Measurements from ENCODE around the gene IKZF2. TPM values are rescaled to one million over a fixed set of nuclear protein-coding genes. Genes with fewer than 3 reads are reported as not detected.

Gene IKZF2
- total RNA-seq, 1 experiment from 2014 or later = 0.44 TPM

DNA sequence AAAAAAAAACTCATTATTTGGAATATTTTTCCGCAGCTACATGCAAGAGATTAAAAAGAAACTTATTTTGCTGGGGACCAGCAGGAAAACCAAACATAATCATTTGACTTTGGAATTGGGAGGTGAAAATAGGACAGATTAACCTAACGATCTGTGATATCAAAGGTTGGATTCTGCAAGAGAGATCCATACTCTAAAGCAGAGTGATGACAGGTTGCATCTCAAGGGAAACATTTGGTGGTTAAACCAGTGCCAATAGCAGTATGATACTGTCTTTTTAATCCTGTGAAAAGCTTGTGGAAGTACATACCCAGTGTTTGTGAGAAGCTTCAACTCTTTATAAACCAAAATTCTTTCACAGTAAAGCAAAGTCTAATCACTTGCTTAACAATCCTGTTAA lies 5.3 kb upstream of the IKZF2 start:
- no peak overlapping the region for H3K27ac ChIP-seq (ENCODE audit: low read length)
- H3K4me3 ChIP-seq (ENCODE audit: low read depth in 2 of 2, low read length in 2 of 2) = no peak overlapping the region
- ATAC-seq (no peak), DNase-seq (ENCODE audit: low read depth, low spot score) (no peak)
- H3K36me3 ChIP-seq (ENCODE audit: control insufficient read depth, insufficient read depth, low read length) = no peaks in the 10 kb centered on the region
- intact Hi-C loops (cut with micrococcal nuclease; ENCODE audit: unreplicated experiment) = loop anchor here (10.0 kb wide), 1 partner anchor 562 kb away; no protein-coding TSS in a partner anchor
- ChIA-PET POLR2A (no interaction called here), CTCF (no interaction called here)
- in situ Hi-C loops (cut with HindIII; ENCODE audit: low pct_unique_long_range_greater_than_20kb, low sequenced_read_pairs) = no loop called here
- TF ChIP-seq, protein P1, sequence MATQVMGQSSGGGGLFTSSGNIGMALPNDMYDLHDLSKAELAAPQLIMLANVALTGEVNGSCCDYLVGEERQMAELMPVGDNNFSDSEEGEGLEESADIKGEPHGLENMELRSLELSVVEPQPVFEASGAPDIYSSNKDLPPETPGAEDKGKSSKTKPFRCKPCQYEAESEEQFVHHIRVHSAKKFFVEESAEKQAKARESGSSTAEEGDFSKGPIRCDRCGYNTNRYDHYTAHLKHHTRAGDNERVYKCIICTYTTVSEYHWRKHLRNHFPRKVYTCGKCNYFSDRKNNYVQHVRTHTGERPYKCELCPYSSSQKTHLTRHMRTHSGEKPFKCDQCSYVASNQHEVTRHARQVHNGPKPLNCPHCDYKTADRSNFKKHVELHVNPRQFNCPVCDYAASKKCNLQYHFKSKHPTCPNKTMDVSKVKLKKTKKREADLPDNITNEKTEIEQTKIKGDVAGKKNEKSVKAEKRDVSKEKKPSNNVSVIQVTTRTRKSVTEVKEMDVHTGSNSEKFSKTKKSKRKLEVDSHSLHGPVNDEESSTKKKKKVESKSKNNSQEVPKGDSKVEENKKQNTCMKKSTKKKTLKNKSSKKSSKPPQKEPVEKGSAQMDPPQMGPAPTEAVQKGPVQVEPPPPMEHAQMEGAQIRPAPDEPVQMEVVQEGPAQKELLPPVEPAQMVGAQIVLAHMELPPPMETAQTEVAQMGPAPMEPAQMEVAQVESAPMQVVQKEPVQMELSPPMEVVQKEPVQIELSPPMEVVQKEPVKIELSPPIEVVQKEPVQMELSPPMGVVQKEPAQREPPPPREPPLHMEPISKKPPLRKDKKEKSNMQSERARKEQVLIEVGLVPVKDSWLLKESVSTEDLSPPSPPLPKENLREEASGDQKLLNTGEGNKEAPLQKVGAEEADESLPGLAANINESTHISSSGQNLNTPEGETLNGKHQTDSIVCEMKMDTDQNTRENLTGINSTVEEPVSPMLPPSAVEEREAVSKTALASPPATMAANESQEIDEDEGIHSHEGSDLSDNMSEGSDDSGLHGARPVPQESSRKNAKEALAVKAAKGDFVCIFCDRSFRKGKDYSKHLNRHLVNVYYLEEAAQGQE (IDR thresholded peaks at IDR 0.05; ENCODE audit: insufficient read depth in 1 of 2, low read depth in 2 of 2, low read length in 1 of 2) = no peak
- TF ChIP-seq POLR2AphosphoS5 (IDR thresholded peaks at IDR 0.05; ENCODE audit: low read depth, low read length) = no peak
- no peak for TF ChIP-seq TCF7L2 (IDR thresholded peaks at IDR 0.05; ENCODE audit: low read depth, low read length)
- TF ChIP-seq, protein P2, sequence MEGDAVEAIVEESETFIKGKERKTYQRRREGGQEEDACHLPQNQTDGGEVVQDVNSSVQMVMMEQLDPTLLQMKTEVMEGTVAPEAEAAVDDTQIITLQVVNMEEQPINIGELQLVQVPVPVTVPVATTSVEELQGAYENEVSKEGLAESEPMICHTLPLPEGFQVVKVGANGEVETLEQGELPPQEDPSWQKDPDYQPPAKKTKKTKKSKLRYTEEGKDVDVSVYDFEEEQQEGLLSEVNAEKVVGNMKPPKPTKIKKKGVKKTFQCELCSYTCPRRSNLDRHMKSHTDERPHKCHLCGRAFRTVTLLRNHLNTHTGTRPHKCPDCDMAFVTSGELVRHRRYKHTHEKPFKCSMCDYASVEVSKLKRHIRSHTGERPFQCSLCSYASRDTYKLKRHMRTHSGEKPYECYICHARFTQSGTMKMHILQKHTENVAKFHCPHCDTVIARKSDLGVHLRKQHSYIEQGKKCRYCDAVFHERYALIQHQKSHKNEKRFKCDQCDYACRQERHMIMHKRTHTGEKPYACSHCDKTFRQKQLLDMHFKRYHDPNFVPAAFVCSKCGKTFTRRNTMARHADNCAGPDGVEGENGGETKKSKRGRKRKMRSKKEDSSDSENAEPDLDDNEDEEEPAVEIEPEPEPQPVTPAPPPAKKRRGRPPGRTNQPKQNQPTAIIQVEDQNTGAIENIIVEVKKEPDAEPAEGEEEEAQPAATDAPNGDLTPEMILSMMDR (IDR thresholded peaks at IDR 0.05) = no peak
- TF ChIP-seq SIN3A (IDR thresholded peaks at IDR 0.05; ENCODE audit: borderline replicate concordance, insufficient read depth, low read depth, low read length) = no peak
- no TSS peak for BruUV-seq (replicated peaks)
- H3K27me3 ChIP-seq (ENCODE audit: control insufficient read depth, insufficient read depth, low read length) = peaks cover 11% of the 10 kb centered on the region
- H3K4me1 ChIP-seq (ENCODE audit: control insufficient read depth, insufficient read depth, low read length) = peaks cover 5% of the 10 kb centered on the region
- H3K9me3 ChIP-seq (ENCODE audit: control insufficient read depth, insufficient read depth, low read depth, low read length) = no peaks in the 10 kb centered on the region

DNA sequence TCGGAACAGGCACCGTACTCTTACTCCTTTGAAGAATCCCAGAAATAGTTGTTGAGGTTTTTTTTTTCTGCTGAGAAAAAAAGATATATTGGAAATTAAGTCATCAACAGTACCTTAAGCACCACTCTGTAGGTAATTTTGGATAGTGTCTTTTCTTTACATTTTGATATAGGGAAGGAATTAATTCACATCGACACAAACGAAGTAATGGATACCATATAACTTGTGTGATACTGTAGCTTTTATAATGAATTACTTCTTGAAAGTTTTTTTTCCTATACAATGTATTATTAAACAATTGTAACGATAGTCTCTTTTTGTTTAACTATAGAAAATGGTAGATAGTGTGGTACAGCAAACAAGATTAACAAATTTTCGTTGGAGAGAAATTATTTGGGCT lies 1.5 kb upstream of the IKZF2 start:
- DNase-seq (ENCODE audit: low read depth, low spot score) (no peak), ATAC-seq (no peak)
- Histone ChIP-seq H3K4me3 (ENCODE audit: low read depth in 2 of 2, low read length in 2 of 2) (peak overlapping the region in 1 of 2 experiments; percentile 66; a peak in 1 of 4 replicates), H3K27me3 (ENCODE audit: control insufficient read depth, insufficient read depth, low read length) (peaks cover 27% of the 10 kb centered on the region), H3K4me1 (ENCODE audit: control insufficient read depth, insufficient read depth, low read length) (peaks cover 9% of the 10 kb centered on the region), H3K9me3 (ENCODE audit: control insufficient read depth, insufficient read depth, low read depth, low read length) (no peaks in the 10 kb centered on the region), H3K27ac (ENCODE audit: low read length) (no peak overlapping the region), H3K36me3 (ENCODE audit: control insufficient read depth, insufficient read depth, low read length) (no peaks in the 10 kb centered on the region)
- BruUV-seq (replicated peaks) = no TSS peak
- in situ Hi-C loops (cut with HindIII; ENCODE audit: low pct_unique_long_range_greater_than_20kb, low sequenced_read_pairs) (no loop called here), intact Hi-C loops (cut with micrococcal nuclease; ENCODE audit: unreplicated experiment) (loop anchor here (1.0 to 10.0 kb wide), 4 partner anchors 290 to 558 kb away; no protein-coding TSS in a partner anchor)
- TF ChIP-seq, protein P2 (IDR thresholded peaks at IDR 0.05) = no peak
- TF ChIP-seq POLR2AphosphoS5 (IDR thresholded peaks at IDR 0.05; ENCODE audit: low read depth, low read length) = no peak
- TF ChIP-seq TCF7L2 (IDR thresholded peaks at IDR 0.05; ENCODE audit: low read depth, low read length) = no peak
- TF ChIP-seq, protein P1 (IDR thresholded peaks at IDR 0.05; ENCODE audit: insufficient read depth in 1 of 2, low read depth in 2 of 2, low read length in 1 of 2) = no peak
- TF ChIP-seq SIN3A (IDR thresholded peaks at IDR 0.05; ENCODE audit: borderline replicate concordance, insufficient read depth, low read depth, low read length) = no peak
- ChIA-PET POLR2A (no interaction called here), CTCF (interaction anchor here (0.7 kb wide), 1 partner anchor 144 kb away, joined by 3 read pairs; no protein-coding TSS in a partner anchor)
